Prostate gland (tissue), 2 donors: ENCODE results near the gene SLIT3.
A peak's percentile ranks its signal among the peaks of the same experiment; 100 is the strongest.

ENCODE experiments used
- POLR2A ChIP-seq: fragments of 450-650 bp; IDR thresholded peaks from one replicate; pipeline ENCODE4 v1.6.1; 2016; ENCODE audit warnings: antibody characterized with exemption, mild to moderate bottlenecking
- POLR2AphosphoS5 ChIP-seq: sonication (generic); formaldehyde crosslinking; IDR thresholded peaks from one replicate; pipeline ENCODE4 v1.6.1; 2017; ENCODE audit warnings: antibody characterized with exemption
- TF ChIP-seq, protein P1 (sequence below), 4 experiments: fragments of 200-600 bp in 2 of 4; fragments of 450-650 bp in 2 of 4; sonication (generic) in 2 of 4; IDR thresholded peaks; 1 replicate in 3 of 4; 2 replicates in 1 of 4; pipeline ENCODE4 v1.5.1; 2016 to 2019; ENCODE audit warnings: antibody characterized with exemption in 4 of 4, mild to moderate bottlenecking in 2 of 4, moderate library complexity in 2 of 4

DNA sequence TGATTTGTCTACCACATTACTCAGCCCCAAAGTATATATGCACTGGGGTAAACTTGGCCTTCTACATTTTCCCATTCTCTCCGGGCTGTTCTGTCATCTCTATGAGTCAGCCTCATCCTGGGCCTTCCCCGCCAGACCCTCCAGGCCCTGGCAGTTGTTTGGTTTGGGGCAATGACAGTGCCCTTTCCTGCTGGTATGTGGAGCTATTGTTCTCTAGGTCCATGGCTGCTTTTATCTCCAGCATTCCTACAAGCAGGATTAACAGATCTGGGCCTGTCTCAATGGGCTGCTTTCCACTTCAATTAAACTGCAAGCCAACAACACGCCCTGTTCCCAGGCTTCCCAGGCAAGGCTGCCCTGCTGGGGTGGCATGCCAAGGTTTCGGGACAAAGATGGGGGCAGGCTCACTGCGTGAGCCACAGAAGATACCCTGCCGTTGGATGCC lies 136.4 kb downstream of the SLIT3 start:
- TF ChIP-seq, protein P1, sequence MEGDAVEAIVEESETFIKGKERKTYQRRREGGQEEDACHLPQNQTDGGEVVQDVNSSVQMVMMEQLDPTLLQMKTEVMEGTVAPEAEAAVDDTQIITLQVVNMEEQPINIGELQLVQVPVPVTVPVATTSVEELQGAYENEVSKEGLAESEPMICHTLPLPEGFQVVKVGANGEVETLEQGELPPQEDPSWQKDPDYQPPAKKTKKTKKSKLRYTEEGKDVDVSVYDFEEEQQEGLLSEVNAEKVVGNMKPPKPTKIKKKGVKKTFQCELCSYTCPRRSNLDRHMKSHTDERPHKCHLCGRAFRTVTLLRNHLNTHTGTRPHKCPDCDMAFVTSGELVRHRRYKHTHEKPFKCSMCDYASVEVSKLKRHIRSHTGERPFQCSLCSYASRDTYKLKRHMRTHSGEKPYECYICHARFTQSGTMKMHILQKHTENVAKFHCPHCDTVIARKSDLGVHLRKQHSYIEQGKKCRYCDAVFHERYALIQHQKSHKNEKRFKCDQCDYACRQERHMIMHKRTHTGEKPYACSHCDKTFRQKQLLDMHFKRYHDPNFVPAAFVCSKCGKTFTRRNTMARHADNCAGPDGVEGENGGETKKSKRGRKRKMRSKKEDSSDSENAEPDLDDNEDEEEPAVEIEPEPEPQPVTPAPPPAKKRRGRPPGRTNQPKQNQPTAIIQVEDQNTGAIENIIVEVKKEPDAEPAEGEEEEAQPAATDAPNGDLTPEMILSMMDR (IDR thresholded peaks at IDR 0.05), result no peak
- TF ChIP-seq POLR2AphosphoS5 (peak; percentile 87), POLR2A (no peak)
